NB4 (cell line): ENCODE data around the gene TNFAIP6.

Experiments
- MYC ChIP-seq: IDR thresholded peaks from 2 replicates; pipeline ENCODE4 v1.6.1; 2011; ENCODE audit warnings: low read depth, low read length
- POLR2A ChIP-seq: IDR thresholded peaks from 2 replicates; pipeline ENCODE4 v1.6.1; 2011; ENCODE audit warnings: mild to moderate bottlenecking; ENCODE audit not compliant: insufficient read length; ENCODE audit errors: extremely low read depth
- TF ChIP-seq, protein P1 (sequence below): IDR thresholded peaks from one replicate; pipeline ENCODE4 v1.5.1; 2012; ENCODE audit warnings: low read depth, low read length
- TF ChIP-seq, protein P2 (sequence below): IDR thresholded peaks from 2 replicates; pipeline ENCODE4 v1.6.1; 2011; ENCODE audit warnings: low read depth, low read length

DNA sequence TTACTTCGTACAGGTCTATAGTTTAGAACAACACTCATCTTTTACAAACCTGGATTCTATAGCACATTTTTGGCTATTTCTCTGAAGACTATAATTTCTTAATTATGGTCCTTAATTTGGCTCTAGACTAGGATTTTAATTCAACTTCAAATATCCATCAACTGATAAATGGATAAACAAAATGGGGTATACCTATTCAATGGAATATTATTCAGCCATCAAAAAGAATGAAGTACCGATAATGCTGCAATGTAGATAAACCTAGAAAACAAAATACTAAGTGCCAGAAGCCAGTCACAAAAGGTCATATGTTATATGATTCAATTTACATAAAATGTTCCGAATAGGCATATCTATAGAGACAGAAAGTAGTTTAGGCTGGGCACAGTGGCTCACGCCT lies 37.1 kb downstream of the TNFAIP6 start:
- TF ChIP-seq, protein P1, sequence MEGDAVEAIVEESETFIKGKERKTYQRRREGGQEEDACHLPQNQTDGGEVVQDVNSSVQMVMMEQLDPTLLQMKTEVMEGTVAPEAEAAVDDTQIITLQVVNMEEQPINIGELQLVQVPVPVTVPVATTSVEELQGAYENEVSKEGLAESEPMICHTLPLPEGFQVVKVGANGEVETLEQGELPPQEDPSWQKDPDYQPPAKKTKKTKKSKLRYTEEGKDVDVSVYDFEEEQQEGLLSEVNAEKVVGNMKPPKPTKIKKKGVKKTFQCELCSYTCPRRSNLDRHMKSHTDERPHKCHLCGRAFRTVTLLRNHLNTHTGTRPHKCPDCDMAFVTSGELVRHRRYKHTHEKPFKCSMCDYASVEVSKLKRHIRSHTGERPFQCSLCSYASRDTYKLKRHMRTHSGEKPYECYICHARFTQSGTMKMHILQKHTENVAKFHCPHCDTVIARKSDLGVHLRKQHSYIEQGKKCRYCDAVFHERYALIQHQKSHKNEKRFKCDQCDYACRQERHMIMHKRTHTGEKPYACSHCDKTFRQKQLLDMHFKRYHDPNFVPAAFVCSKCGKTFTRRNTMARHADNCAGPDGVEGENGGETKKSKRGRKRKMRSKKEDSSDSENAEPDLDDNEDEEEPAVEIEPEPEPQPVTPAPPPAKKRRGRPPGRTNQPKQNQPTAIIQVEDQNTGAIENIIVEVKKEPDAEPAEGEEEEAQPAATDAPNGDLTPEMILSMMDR: no peak
- TF ChIP-seq POLR2A (no peak), MYC (no peak)
- TF ChIP-seq, protein P2, sequence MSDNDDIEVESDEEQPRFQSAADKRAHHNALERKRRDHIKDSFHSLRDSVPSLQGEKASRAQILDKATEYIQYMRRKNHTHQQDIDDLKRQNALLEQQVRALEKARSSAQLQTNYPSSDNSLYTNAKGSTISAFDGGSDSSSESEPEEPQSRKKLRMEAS: no peak
